Lower leg skin (tissue), 4 donors: ENCODE results near the gene ASPSCR1. TPM values are rescaled to one million over a fixed set of nuclear protein-coding genes. Genes with fewer than 3 reads are reported as not detected.

Experiments used
- DNase-seq, 2 donors: peaks; one replicate each; pipeline ENCODE4 v3.0.0-alpha.2; 2019; ENCODE audit warnings: low spot score in 2 of 2
- H3K4me3 ChIP-seq: fragments of 200-600 bp; sonication (generic); 2 replicates; pipeline ENCODE4 v1.5.1; 2017; ENCODE audit warnings: mild to moderate bottlenecking, low read depth; ENCODE audit not compliant: poor library complexity, severe bottlenecking
- CTCF ChIP-seq, 3 donors: fragments of 450-650 bp; IDR thresholded peaks; one replicate each; pipeline ENCODE4 v1.5.1; 2016; ENCODE audit warnings: antibody characterized with exemption in 3 of 3, mild to moderate bottlenecking in 3 of 3, moderate library complexity in 2 of 3
- POLR2A ChIP-seq, 2 donors: fragments of 450-650 bp; IDR thresholded peaks; one replicate each; pipeline ENCODE4 v1.6.1; 2016 to 2017; ENCODE audit warnings: antibody characterized with exemption in 2 of 2, mild to moderate bottlenecking in 1 of 2, moderate library complexity in 1 of 2
- WGBS, 2 donors: methylation state at CpG; one replicate each; pipeline ENCODE4 v1.1.5; 2018; 5-methylcytosine and 5-hydroxymethylcytosine counted together
- intact Hi-C: fragments of 100-400 bp; cut with DNase I; formaldehyde crosslinking; loops from one replicate; pipeline ENCODE4 v1.15.0; 2023; ENCODE audit warnings: low total_unique reads
- total RNA-seq, 4 donors: library from RNA; depleted of rRNA; stranded (reverse); fragments of >200 nt; gene quantifications; one replicate each; pipeline ENCODE4 v1.1.0, GENCODE V29; 2016

The ASPSCR1 gene
- total RNA-seq, 4 donors from 2014 or later, result 24.0 to 31.5 (median 27.4) TPM

GRCh38 chr17:82063424-82064415 lies 86.3 kb downstream of the ASPSCR1 start:
- intact Hi-C loops, result no loop called here
- no peak overlapping the region for H3K4me3 ChIP-seq
- WGBS, 2 donors, result 68 to 80% methylated on average over 19 to 20 of the region's 20 CpGs
- TF ChIP-seq POLR2A (IDR thresholded peaks at IDR 0.05) (no peak), CTCF (IDR thresholded peaks at IDR 0.05) (no peak)
- DNase-seq, result no peak

- WGBS, 2 donors, result 14 to 28% methylated on average over 8 to 24 of the region's 36 CpGs
- H3K4me3 ChIP-seq, result peak overlapping the region; percentile 84
- DNase-seq, result no peak
- intact Hi-C loops, result no loop called here
- TF ChIP-seq POLR2A (IDR thresholded peaks at IDR 0.05) (no peak), CTCF (IDR thresholded peaks at IDR 0.05) (no peak)
These were observed 87.2 kb downstream of the ASPSCR1 start for GRCh38 chr17:82064433-82065192.

GRCh38 chr17:82065193-82065637 lies 87.8 kb downstream of the ASPSCR1 start:
- no peak for TF ChIP-seq POLR2A (IDR thresholded peaks at IDR 0.05)
- no peak for TF ChIP-seq CTCF (IDR thresholded peaks at IDR 0.05)
- peak overlapping the region; percentile 84 for H3K4me3 ChIP-seq
- intact Hi-C loops, result no loop called here
- DNase-seq, result no peak
- WGBS, 2 donors, result 0% methylated on average over 5 to 11 of the region's 47 CpGs

GRCh38 chr17:82065638-82066303 lies 88.3 kb downstream of the ASPSCR1 start, which contains the start of gene DUS1L:
Gene DUS1L (minus strand): TSS chr17:82065804. CDS start chr17:82065059, 745 bp downstream.
- intact Hi-C loops, result no loop called here
- peak in 1 of 2 donors; percentile 92 for DNase-seq
- no peak for TF ChIP-seq CTCF (IDR thresholded peaks at IDR 0.05)
- TF ChIP-seq POLR2A (IDR thresholded peaks at IDR 0.05), result no peak
- WGBS, 2 donors, result 11 to 48% methylated on average over 14 to 69 of the region's 88 CpGs
- peak within 1 kb of the TSS; percentile 84 for H3K4me3 ChIP-seq

Other genes starting within 250 kb of the ASPSCR1 start
- under 1 TPM; 0.16 to 0.71 (median 0.47) TPM for gene GCGR, start 173.5 kb upstream of the ASPSCR1 start, total RNA-seq
- 10 to 100 TPM; 21.6 to 41.0 (median 28.8) TPM for gene MCRIP1, start 144.3 kb upstream of the ASPSCR1 start, total RNA-seq
- under 1 TPM in 1 of 4 donors, not detected in 3; 0.36 TPM for gene PPP1R27, start 142.6 kb upstream of the ASPSCR1 start, total RNA-seq
- gene P4HB, start 117.1 kb upstream of the ASPSCR1 start, total RNA-seq, result 100 to 1,000 TPM; 685 to 999 (median 839) TPM
- gene ARHGDIA, start 106.3 kb upstream of the ASPSCR1 start, total RNA-seq, result 100 to 1,000 TPM; 144 to 280 (median 201) TPM
- 100 to 1,000 TPM in 1 of 4 donors, 10 to 100 TPM in 3; 69.4 to 116 (median 79.7) TPM for gene ALYREF, start 86.0 kb upstream of the ASPSCR1 start, total RNA-seq
- 100 to 1,000 TPM in 2 of 4 donors, 10 to 100 TPM in 2; 92.3 to 152 (median 107) TPM for gene ANAPC11, start 85.9 kb upstream of the ASPSCR1 start, total RNA-seq
- gene NPB, start 75.4 kb upstream of the ASPSCR1 start, total RNA-seq, result 1 to 10 TPM in 2 of 4 donors, under 1 TPM in 1, not detected in 1; 0.71 to 3.3 (median 2.0) TPM
- gene PCYT2, start 66.2 kb upstream of the ASPSCR1 start, total RNA-seq, result 10 to 100 TPM; 16.2 to 37.0 (median 25.3) TPM
- gene SIRT7, start 59.5 kb upstream of the ASPSCR1 start, total RNA-seq, result 10 to 100 TPM; 32.0 to 44.6 (median 38.0) TPM
- gene MAFG, start 49.9 kb upstream of the ASPSCR1 start, total RNA-seq, result 10 to 100 TPM; 17.4 to 23.2 (median 19.7) TPM
- 10 to 100 TPM in 1 of 4 donors, 1 to 10 TPM in 3; 4.2 to 13.5 (median 8.3) TPM for gene PYCR1, start 40.3 kb upstream of the ASPSCR1 start, total RNA-seq
- gene MYADML2, start 30.4 kb upstream of the ASPSCR1 start, total RNA-seq, result not detected
- gene NOTUM, start 16.4 kb upstream of the ASPSCR1 start, total RNA-seq, result 1 to 10 TPM in 3 of 4 donors, under 1 TPM in 1; 0.89 to 3.5 (median 2.1) TPM
- gene CENPX, start 45.2 kb downstream of the ASPSCR1 start, total RNA-seq, result 10 to 100 TPM; 64.8 to 79.7 (median 71.2) TPM
- gene LRRC45, start 45.7 kb downstream of the ASPSCR1 start, total RNA-seq, result 10 to 100 TPM; 16.7 to 18.3 (median 17.6) TPM
- gene RAC3, start 54.0 kb downstream of the ASPSCR1 start, total RNA-seq, result 10 to 100 TPM in 2 of 4 donors, 1 to 10 TPM in 2; 8.2 to 16.8 (median 10.0) TPM
- gene DCXR, start 60.1 kb downstream of the ASPSCR1 start, total RNA-seq, result 100 to 1,000 TPM; 124 to 199 (median 149) TPM
- gene RFNG, start 74.2 kb downstream of the ASPSCR1 start, total RNA-seq, result 10 to 100 TPM; 44.8 to 83.7 (median 50.9) TPM
- gene GPS1, start 74.3 kb downstream of the ASPSCR1 start, total RNA-seq, result 10 to 100 TPM; 57.2 to 99.3 (median 79.1) TPM
- 100 to 1,000 TPM in 1 of 4 donors, 10 to 100 TPM in 3; 65.8 to 113 (median 89.8) TPM for gene DUS1L, start 88.2 kb downstream of the ASPSCR1 start, total RNA-seq
- gene FASN, start 120.6 kb downstream of the ASPSCR1 start, total RNA-seq, result 100 to 1,000 TPM; 141 to 424 (median 233) TPM
- 10 to 100 TPM; 16.0 to 33.5 (median 31.5) TPM for gene CCDC57, start 235.2 kb downstream of the ASPSCR1 start, total RNA-seq